Measurements from ENCODE around the gene MARVELD2. TPM values are rescaled to one million over a fixed set of nuclear protein-coding genes. Genes with fewer than 3 reads are reported as not detected.
"Not testable (repeated sequence)": the region's sequence is repeated elsewhere in the genome, so short reads cannot be mapped to it uniquely, and the experiment has no call there.

The MARVELD2 gene
- total RNA-seq, 1 experiment from 2014 or later = 47.2 TPM

- intact Hi-C loops (cut with micrococcal nuclease; ENCODE audit: unreplicated experiment) = no loop called here
- BruUV-seq (replicated peaks) = no TSS peak
Observed at GRCh38 chr5:69468631-69469030, 53.7 kb downstream of the MARVELD2 start.

GRCh38 chr5:69471516-69471915 is 56.6 kb downstream of the MARVELD2 start:
- H3K4me1 Mint-ChIP-seq (ENCODE audit: low read depth, unreplicated experiment); CTCF ChIA-PET; H3K9me3 Mint-ChIP-seq (ENCODE audit: unreplicated experiment); intact Hi-C loops (cut with micrococcal nuclease; ENCODE audit: unreplicated experiment); BruUV-seq (replicated peaks); H3K27me3 ChIP-seq (replicated peaks; ENCODE audit: control insufficient read depth, insufficient read depth, low read length); H3K27me3 Mint-ChIP-seq (ENCODE audit: insufficient read depth, unreplicated experiment); H3K9me3 ChIP-seq; POLR2A ChIA-PET; H3K27ac Mint-ChIP-seq (ENCODE audit: unreplicated experiment); DNase-seq; H3K4me3 ChIP-seq (ENCODE audit: low read depth, low read length); H3K36me3 ChIP-seq (ENCODE audit: control insufficient read depth, insufficient read depth, low read length); H3K36me3 Mint-ChIP-seq (ENCODE audit: insufficient read depth, unreplicated experiment); H3K4me1 ChIP-seq; H3K4me3 Mint-ChIP-seq (ENCODE audit: unreplicated experiment): not testable (repeated sequence)

More at GRCh38 chr5:69468631-69469030, 53.7 kb downstream of the MARVELD2 start:
- CTCF ChIA-PET = no interaction called here
- Histone ChIP-seq H3K4me3 (ENCODE audit: low read depth, low read length) (no peak overlapping the region), H3K9me3 (peaks cover 7% of the 10 kb centered on the region; the same call in 1 of the 2 replicates), H3K4me1 (no peaks in the 10 kb centered on the region), H3K27me3 (replicated peaks; ENCODE audit: control insufficient read depth, insufficient read depth, low read length) (no peaks in the 10 kb centered on the region), H3K36me3 (ENCODE audit: control insufficient read depth, insufficient read depth, low read length) (no peaks in the 10 kb centered on the region)
- no peak for TF ChIP-seq CTCF (IDR thresholded peaks at IDR 0.05; ENCODE audit: insufficient read depth in 1 of 2, low read depth in 1 of 2, low read length in 1 of 2, severe bottlenecking in 1 of 2, unreplicated experiment in 1 of 2)
- no peak overlapping the region for H3K4me3 Mint-ChIP-seq (ENCODE audit: unreplicated experiment)
- no peaks in the 10 kb centered on the region for H3K4me1 Mint-ChIP-seq (ENCODE audit: low read depth, unreplicated experiment)
- no peaks in the 10 kb centered on the region for H3K36me3 Mint-ChIP-seq (ENCODE audit: insufficient read depth, unreplicated experiment)
- H3K9me3 Mint-ChIP-seq (ENCODE audit: unreplicated experiment) = no peaks in the 10 kb centered on the region
- POLR2A ChIA-PET = interaction anchor here (0.7 kb wide), 1 partner anchor 15 kb away, joined by 3 read pairs; no protein-coding TSS in a partner anchor
- H3K27me3 Mint-ChIP-seq (ENCODE audit: insufficient read depth, unreplicated experiment) = no peaks in the 10 kb centered on the region
- H3K27ac Mint-ChIP-seq (ENCODE audit: unreplicated experiment) = no peak overlapping the region
- no peak for DNase-seq

GRCh38 chr5:69472535-69473143 is 57.7 kb downstream of the MARVELD2 start:
- H3K9me3 Mint-ChIP-seq (ENCODE audit: unreplicated experiment); BruUV-seq (replicated peaks); DNase-seq; H3K27me3 ChIP-seq (replicated peaks; ENCODE audit: control insufficient read depth, insufficient read depth, low read length); H3K36me3 ChIP-seq (ENCODE audit: control insufficient read depth, insufficient read depth, low read length); H3K27me3 Mint-ChIP-seq (ENCODE audit: insufficient read depth, unreplicated experiment); H3K4me1 Mint-ChIP-seq (ENCODE audit: low read depth, unreplicated experiment); H3K4me3 ChIP-seq (ENCODE audit: low read depth, low read length); H3K27ac Mint-ChIP-seq (ENCODE audit: unreplicated experiment); POLR2A ChIA-PET; H3K36me3 Mint-ChIP-seq (ENCODE audit: insufficient read depth, unreplicated experiment); intact Hi-C loops (cut with micrococcal nuclease; ENCODE audit: unreplicated experiment); H3K4me3 Mint-ChIP-seq (ENCODE audit: unreplicated experiment); H3K9me3 ChIP-seq; H3K4me1 ChIP-seq; CTCF ChIA-PET: not testable (repeated sequence)

GRCh38 chr5:69477170-69477569 is 62.3 kb downstream of the MARVELD2 start:
- no peak for DNase-seq
- no peaks in the 10 kb centered on the region for H3K9me3 Mint-ChIP-seq (ENCODE audit: unreplicated experiment)
- intact Hi-C loops (cut with micrococcal nuclease; ENCODE audit: unreplicated experiment) = no loop called here
- no TSS peak for BruUV-seq (replicated peaks)
- H3K4me1 Mint-ChIP-seq (ENCODE audit: low read depth, unreplicated experiment) = no peaks in the 10 kb centered on the region
- H3K36me3 Mint-ChIP-seq (ENCODE audit: insufficient read depth, unreplicated experiment) = no peaks in the 10 kb centered on the region
- no peak for TF ChIP-seq CTCF (IDR thresholded peaks at IDR 0.05; ENCODE audit: insufficient read depth in 1 of 2, low read depth in 1 of 2, low read length in 1 of 2, severe bottlenecking in 1 of 2, unreplicated experiment in 1 of 2)
- no peak overlapping the region for H3K4me3 Mint-ChIP-seq (ENCODE audit: unreplicated experiment)
- Histone ChIP-seq H3K4me1 (no peaks in the 10 kb centered on the region), H3K4me3 (ENCODE audit: low read depth, low read length) (no peak overlapping the region), H3K27me3 (replicated peaks; ENCODE audit: control insufficient read depth, insufficient read depth, low read length) (no peaks in the 10 kb centered on the region), H3K9me3 (no peaks in the 10 kb centered on the region), H3K36me3 (ENCODE audit: control insufficient read depth, insufficient read depth, low read length) (no peaks in the 10 kb centered on the region)
- CTCF ChIA-PET = no interaction called here
- H3K27ac Mint-ChIP-seq (ENCODE audit: unreplicated experiment) = no peak overlapping the region
- POLR2A ChIA-PET = interaction anchor here (0.6 kb wide), 1 partner anchor 44 kb away, joined by 7 read pairs; no protein-coding TSS in a partner anchor
- no peaks in the 10 kb centered on the region for H3K27me3 Mint-ChIP-seq (ENCODE audit: insufficient read depth, unreplicated experiment)

- H3K36me3 ChIP-seq (ENCODE audit: control insufficient read depth, insufficient read depth, low read length); intact Hi-C loops (cut with micrococcal nuclease; ENCODE audit: unreplicated experiment); POLR2A ChIA-PET; H3K4me1 ChIP-seq; H3K36me3 Mint-ChIP-seq (ENCODE audit: insufficient read depth, unreplicated experiment); H3K4me3 ChIP-seq (ENCODE audit: low read depth, low read length); H3K9me3 Mint-ChIP-seq (ENCODE audit: unreplicated experiment); H3K4me1 Mint-ChIP-seq (ENCODE audit: low read depth, unreplicated experiment); BruUV-seq (replicated peaks); CTCF ChIA-PET; H3K27me3 Mint-ChIP-seq (ENCODE audit: insufficient read depth, unreplicated experiment); H3K9me3 ChIP-seq; H3K27me3 ChIP-seq (replicated peaks; ENCODE audit: control insufficient read depth, insufficient read depth, low read length); H3K4me3 Mint-ChIP-seq (ENCODE audit: unreplicated experiment); H3K27ac Mint-ChIP-seq (ENCODE audit: unreplicated experiment); DNase-seq: not testable (repeated sequence)
Observed at GRCh38 chr5:69478296-69478695, 63.4 kb downstream of the MARVELD2 start.

Measured in Caco-2 (cell line).